Left cardiac atrium (tissue), 4 donors: ENCODE results near the gene CCNO. TPM values are rescaled to one million over a fixed set of nuclear protein-coding genes. Genes with fewer than 3 reads are reported as not detected.

ENCODE experiments used
- ATAC-seq, 2 donors: fragments of 200-7000 bp; cut with Tn5 transposase; one replicate each; pipeline ENCODE4 v1.9.1; 2020; ENCODE audit warnings: mild to moderate bottlenecking in 2 of 2, moderate library complexity in 2 of 2
- DNase-seq: peaks from one replicate; pipeline ENCODE4 v3.0.0-alpha.2; 2020
- intact Hi-C, 2 donors: fragments of 100-400 bp; cut with DNase I; formaldehyde crosslinking; loops; one replicate each; pipeline versions ENCODE4 v1.14.1 to v1.15.1; 2022 to 2023
- total RNA-seq, 2 donors: library from RNA; stranded (reverse); fragmentation: NEBNext Ultra II Directional; extraction: Animal tissue kit (Norgen Biotek cat#: 25700); gene quantifications; one replicate each; pipeline ENCODE4 v1.2.1, GENCODE V29; 2021
- donor health status: DM: no; HTN: yes; CAD: no.
- donor health status: DM: no; HTN: yes; CAD: no; lungs with severe emphysema.
- donor health status: DM: yes; HTN: yes; CAD: no.
- donor health status: Dilated cardiomyopathy.

Gene CCNO
- total RNA-seq, 2 donors from 2014 or later, result 0.16 TPM; not detected in 1

DNA sequence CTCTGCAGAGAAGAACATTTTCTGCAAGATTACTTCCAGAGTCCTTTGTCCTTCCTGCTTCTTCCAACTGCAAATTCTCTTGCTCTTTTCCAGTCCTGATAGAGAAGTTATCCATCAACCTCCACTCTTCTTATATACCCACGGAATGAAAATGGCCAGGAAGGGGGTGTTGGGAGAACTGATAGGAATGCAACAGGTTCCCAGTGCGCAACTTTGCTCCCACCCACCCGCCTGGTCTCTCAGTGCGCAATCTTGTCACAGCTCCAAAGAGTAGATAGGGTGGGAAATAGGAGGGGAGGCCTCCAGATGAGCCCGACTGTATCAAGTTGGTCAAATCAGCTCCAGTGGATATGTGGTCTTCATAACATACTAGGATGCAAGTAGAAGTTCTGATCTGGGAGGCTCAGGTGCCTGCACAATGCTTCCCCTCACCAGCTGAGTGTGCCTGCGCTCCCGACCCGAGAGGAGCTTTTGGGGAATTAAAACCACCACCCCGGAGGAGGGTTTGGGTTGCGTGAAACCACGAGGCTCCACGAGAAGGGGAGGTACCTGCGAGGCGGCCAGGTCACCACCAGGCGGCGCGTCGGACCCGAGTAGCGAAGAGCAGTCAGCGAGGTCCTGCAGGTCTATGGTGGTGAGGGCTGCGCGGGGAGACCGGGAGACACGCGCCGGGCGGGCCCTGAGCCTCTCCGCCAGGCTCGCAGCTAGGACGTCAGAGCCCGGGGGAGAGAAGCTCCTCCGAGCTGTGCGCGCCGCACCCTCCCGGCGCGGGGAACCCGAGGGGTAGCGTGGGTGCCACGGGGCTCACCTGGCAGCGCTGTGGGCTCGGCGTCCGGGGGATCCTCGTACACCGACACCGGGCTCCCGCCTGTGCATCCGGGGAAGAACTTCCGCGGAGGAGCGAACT, 7.1 kb downstream of the CCNO start:
- peak; percentile 38 for DNase-seq
- peak; percentile 56 to 75 for ATAC-seq
- intact Hi-C loops, result loop anchor here (5.0 to 10.0 kb wide), 2 partner anchors 49 to 51 kb away; partner anchors contain the start of gene CDC20B (in 1 of the 2)

- intact Hi-C loops, result loop anchor here (5.0 to 10.0 kb wide), 2 partner anchors 48 to 51 kb away; partner anchors contain the start of gene CDC20B (in 1 of the 2)
- ATAC-seq (no peak), DNase-seq (no peak)
Observed at GRCh38 chr5:55225346-55225745, 8.1 kb downstream of the CCNO start.

- intact Hi-C loops, result loop anchor here in 1 of 2 donors (10.0 kb wide), 1 partner anchor 49 kb away; the partner anchor contains the start of gene CDC20B
- ATAC-seq (no peak), DNase-seq (no peak)
Observed at GRCh38 chr5:55223812-55224240, 9.6 kb downstream of the CCNO start.

GRCh38 chr5:55222985-55223811, 10.2 kb downstream of the CCNO start:
- intact Hi-C loops, result loop anchor here in 1 of 2 donors (10.0 kb wide), 1 partner anchor 48 kb away; the partner anchor contains the start of gene CDC20B
- no peak for ATAC-seq
- DNase-seq, result no peak

DNA sequence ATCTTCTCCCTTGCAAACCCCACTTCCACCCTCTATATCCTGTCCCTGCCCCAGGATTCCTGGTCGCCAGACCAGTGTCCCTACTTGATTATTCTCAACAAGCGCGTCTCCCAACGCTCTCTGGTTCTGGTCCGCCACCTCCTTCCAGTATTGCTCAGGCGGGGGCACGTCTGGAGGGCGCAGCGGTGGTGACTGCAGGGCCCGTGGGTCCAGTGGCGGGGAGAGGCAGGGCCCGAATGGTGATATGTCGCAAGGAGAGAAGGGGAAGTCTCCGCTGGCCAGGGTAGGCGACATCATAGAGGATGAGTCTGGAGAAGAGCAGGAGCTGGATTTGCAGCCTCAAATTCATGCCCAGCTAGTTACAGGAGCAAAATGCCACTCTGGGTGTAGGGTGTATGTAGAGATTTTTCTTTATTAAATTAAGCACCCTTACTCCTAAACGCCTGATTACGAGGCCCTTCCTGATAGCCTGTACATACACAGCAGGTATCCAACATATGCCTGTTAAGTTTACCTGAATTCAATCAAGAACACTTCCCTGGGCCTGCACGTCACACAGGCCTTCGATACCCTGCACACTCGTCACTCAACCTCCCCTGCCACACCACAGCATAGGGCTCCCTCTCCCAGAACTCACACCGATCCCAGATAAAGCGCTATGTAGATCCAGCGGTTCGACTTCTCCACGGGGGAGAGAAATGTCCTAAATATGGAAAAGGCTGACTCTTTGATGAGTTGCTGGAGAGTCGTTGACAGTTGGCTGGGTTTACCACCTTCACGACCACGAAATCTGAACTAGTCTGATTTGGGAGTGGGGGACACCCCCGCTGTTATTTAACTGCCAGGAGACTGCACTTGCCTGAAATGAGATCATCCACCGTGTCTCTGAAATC, 11.1 kb downstream of the CCNO start:
- intact Hi-C loops, result loop anchor here in 1 of 2 donors (10.0 kb wide), 1 partner anchor 48 kb away; the partner anchor contains the start of gene CDC20B
- DNase-seq, result no peak
- ATAC-seq, result no peak

DNA sequence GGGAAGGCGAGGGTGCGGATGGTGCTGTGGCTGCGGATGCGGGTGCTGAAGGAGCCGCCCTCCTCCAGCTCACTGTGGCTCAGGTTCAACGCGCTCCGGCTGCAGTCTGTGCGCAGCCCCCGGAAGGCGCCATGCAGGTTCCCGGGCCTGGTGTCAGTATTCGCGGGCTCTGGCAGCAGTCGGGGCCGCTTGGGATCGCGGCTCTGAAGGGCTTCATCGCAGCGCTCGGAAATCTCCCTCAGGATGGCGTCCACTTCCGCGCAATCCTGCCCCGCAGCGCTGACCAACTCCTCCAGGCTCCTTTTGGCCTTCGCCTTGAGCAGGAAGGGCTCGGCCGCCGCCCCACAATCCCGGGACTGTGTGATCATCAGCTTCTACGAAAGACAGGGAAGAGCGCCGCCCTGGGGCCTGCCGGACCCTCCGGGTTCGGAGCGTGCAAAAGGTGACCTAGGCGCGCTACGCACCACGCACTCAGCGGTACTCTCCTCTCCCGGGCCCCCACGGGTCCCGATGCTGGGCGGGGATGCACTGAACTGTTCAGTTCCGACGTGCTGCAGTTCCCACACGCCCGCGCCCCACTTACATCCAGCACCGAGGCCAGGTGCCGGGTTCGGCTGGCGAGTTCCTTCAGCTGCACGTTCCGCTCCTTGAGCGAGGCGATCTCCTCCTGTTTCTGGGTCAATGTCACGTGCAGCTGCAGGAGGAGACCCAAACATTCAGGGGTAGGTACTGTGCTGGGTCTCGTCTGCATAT, 12.8 kb downstream of the CCNO start:
- DNase-seq (peak; percentile 30), ATAC-seq (peak; percentile 17 to 57)
- intact Hi-C loops, result loop anchor here in 1 of 2 donors (10.0 kb wide), 1 partner anchor 46 kb away; the partner anchor contains the start of gene CDC20B

- intact Hi-C loops, result loop anchor here in 1 of 2 donors (10.0 kb wide), 1 partner anchor 45 kb away; the partner anchor contains the start of gene CDC20B
- ATAC-seq, result no peak
- no peak for DNase-seq
Observed at GRCh38 chr5:55219770-55220169, 13.6 kb downstream of the CCNO start.

DNA sequence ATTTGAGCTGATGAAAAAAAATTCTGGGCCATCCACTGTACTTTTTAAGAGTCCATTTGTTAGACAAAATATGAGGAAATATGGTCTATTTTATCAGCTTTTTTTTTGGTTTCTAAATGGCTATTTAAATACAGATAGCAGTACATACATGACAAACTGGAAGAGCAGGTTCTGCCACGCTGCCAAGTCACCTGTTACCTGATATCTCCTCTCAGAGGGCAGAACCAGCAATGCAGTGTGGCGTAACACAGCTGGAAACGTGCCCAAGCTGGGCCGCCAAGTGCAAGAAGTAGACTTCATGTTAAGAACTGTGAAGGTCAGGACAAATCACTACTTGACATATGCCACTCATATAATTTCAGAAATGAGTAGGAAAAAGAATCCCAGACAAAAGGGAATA, 14.4 kb downstream of the CCNO start:
- ATAC-seq, result no peak
- intact Hi-C loops, result no loop called here

DNA sequence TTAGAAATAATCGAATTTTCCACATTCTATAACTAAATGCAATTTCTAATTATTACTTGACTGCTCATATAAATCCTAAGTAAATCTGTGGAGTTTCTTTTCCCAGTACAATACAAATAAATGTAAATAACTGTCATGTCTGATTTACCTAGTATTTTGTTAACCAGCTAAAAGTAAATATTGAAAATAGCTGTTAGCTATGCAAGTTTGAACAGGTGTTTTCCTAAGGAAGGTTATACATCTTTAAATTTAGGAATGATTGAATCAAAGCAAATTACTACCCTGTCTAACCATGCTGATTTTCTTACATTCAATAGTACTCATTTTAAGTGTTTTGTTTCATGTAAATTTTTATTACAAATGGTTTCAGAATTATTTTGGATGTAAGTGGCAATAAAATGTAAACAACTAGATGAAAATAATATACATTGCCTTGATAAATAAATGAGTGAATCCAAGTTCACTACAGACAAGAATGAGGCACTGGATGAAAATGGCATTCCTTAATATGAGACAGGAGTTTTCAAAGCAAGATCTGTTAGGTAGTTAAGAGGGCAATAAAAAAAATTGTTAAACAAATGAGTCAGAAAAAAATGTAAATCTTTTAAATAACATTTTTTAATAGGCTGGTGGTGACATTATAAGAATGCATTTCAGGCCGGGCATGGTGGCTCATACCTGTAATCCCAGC, 22.1 kb downstream of the CCNO start:
- DNase-seq (no peak), ATAC-seq (no peak)
- intact Hi-C loops, result no loop called here

More for the DNA sequence above, 14.4 kb downstream of the CCNO start:
- DNase-seq, result no peak

DNA sequence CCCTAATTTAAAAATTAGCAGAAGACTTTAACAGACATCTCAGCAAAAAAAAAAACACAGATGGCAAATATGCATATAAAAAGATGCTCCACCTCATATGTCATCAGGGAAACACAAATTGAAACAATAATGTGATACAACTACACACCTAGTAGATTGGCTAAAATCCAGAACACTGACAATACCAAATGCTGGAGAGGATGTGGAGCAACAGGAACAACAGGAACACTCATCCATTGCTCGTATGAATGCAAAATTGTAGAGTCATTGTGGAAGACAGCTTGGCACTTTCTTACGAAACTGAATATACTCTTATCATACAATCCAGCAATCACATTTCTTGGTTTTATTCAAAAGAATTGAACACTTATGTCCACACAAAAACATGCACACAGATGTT, 28.4 kb downstream of the CCNO start:
- no peak for ATAC-seq
- DNase-seq, result no peak
- intact Hi-C loops, result no loop called here

GRCh38 chr5:55191165-55191564, 42.2 kb downstream of the CCNO start:
- DNase-seq, result no peak
- no peak for ATAC-seq
- intact Hi-C loops, result no loop called here

- DNase-seq (no peak), ATAC-seq (no peak)
- intact Hi-C loops, result no loop called here
Observed at GRCh38 chr5:55188656-55189540, 44.5 kb downstream of the CCNO start.

- no peak for ATAC-seq
- intact Hi-C loops, result no loop called here
- no peak for DNase-seq
Observed at GRCh38 chr5:55187370-55187769, 46.0 kb downstream of the CCNO start.
